SK-N-DZ (cell line): ENCODE results near the gene MAP2K7.
A peak's percentile ranks its signal among the peaks of the same experiment; 100 is the strongest.

ENCODE experiments used
- DNase-seq: peaks from one replicate; pipeline ENCODE4 v3.0.0-alpha.2; 2015; ENCODE audit warnings: low spot score

Gene MAP2K7

DNA sequence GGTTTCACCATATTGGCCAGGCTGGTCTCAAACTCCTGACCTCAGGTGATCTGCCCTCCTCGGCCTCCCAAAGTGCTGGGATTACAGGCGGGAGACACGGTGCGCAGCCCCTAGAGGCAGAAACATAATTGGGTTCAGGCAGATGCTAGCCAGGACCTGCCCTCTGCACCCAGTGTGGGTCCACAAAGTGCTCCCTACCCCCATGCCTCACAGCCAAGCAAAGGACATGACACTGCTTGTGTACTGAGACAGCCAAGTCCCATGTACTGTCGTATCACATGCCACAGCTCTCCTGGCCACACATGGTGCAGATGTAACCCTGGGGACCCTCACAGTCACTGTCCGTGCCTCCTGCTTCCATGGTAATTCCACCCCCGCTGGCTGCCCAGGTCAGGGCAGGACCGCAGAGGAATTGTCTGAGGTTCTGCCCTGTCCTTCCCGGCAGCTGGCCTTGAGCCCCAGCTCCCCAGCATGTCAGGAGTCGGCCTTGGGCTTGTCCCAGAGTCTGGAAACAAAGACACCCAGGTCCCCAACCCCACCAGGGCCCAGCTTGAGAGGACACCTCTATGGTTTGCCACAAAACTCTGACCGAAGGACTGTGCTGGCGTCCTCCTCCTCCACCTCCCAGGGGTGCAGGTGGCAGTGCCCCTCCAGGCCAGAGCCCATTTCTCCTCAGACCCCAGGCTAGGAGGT lies 37.1 kb upstream of the MAP2K7 start:
- no peak for DNase-seq

GRCh38 chr19:7867092-7867844 lies 36.4 kb upstream of the MAP2K7 start:
- DNase-seq = no peak

DNA sequence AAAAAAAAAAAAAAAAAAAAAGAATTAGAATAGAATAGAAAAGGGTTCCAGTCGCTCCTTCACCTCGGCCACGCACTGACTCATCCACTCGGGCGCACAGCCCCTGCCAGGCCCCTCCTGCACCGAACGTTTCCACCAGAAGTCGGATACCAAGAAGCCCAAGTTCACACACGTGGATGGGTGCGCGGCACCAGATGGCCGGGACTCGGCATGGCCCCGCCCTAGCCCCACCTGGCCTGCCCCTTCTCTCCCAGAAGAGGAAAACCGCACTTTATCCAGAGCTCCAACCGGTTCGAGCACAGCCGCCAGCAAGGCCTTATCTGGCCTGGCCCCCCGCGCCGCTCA lies 35.4 kb upstream of the MAP2K7 start:
- no peak for DNase-seq

DNA sequence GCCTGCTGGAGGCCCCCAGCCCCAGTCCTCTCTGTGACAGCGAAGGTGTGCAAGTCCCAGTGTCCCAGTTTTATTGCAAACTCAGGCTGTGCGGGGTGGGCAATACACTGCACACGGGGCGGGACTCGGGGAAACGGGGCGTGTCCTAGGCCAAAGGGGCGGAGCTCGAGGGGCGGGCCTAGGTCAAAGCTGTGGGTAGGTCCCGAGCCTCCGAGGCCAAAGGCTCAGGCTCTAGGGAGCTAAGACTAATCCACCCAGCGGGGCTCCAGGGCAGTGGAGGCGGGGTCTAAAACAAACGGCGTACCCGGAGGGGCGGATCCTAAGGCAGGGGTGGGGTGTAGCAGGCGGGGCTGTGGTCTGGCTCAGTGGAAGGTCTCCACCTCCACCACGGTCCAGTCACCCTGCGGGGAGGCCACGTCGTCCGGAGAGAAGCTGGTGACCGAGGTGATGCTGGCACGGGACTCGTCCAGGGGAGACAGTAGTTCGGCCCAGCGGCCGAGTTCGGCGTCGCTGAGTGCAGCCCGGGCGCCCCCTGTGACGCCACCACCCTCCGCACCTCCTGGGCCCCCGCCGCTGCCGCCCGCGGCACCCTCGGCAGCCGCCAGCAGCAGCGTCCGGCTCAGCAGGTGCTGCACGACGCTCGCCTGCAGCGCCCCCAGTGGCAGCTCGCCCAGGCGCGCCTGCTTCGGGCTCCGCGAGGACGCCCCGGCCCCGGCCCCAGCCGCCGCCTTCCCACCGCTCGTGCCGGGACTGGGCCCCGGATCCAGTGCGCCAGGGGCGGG lies 34.8 kb upstream of the MAP2K7 start:
- no peak for DNase-seq

DNA sequence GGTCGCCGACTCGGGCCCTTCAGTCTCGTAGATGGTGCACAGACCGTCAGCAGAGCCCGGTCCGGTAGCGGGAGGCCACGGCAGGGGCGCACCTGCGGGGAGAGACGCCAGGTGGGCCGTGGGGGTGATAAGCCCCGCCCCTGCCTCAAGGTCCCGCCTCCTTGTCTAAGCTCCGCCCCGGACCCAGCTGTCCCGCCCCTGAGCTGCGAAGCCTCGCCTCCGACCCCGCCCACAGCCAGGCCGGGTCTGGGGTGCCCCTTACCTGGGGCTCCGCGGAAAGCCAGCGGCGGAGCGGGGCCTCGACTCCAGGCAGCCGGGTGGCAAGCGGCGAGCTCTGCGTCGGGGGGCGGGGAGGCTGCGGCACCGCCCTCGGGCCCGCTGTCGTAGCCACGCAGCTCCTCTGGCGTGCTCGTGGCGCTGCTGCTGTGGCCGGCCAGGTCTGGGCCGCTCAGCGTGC lies 34.2 kb upstream of the MAP2K7 start:
- DNase-seq = no peak

DNA sequence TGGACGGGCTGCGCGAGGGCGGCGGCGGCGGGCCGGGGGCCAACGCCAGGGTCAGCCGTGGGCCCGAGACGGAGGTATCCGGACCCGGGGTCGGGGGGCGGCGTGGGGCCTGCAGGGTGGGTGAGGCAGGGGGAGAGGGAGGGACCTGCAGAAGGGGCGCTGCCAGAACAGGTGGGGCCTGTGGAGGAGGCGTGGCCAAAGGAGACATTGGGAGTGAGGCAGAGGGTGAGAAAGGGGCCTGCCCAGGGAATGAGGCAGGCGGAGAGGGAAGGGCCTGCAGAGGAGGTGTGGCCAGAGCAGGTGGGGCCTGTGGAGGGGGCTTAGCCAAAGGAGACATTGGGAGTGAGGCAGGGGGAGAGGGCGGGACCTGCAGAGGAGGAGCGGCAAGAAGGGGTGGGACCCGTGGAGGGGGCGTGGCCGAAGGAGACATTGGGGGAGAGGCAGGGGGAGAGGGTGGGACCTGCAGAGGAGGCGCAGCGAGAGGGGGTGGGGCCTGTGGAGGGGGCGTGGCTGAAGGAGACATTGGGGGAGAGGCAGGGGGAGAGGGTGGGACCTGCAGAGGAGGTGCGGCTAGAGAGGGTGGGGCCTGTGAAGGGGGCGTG lies 33.7 kb upstream of the MAP2K7 start:
- no peak for DNase-seq

DNA sequence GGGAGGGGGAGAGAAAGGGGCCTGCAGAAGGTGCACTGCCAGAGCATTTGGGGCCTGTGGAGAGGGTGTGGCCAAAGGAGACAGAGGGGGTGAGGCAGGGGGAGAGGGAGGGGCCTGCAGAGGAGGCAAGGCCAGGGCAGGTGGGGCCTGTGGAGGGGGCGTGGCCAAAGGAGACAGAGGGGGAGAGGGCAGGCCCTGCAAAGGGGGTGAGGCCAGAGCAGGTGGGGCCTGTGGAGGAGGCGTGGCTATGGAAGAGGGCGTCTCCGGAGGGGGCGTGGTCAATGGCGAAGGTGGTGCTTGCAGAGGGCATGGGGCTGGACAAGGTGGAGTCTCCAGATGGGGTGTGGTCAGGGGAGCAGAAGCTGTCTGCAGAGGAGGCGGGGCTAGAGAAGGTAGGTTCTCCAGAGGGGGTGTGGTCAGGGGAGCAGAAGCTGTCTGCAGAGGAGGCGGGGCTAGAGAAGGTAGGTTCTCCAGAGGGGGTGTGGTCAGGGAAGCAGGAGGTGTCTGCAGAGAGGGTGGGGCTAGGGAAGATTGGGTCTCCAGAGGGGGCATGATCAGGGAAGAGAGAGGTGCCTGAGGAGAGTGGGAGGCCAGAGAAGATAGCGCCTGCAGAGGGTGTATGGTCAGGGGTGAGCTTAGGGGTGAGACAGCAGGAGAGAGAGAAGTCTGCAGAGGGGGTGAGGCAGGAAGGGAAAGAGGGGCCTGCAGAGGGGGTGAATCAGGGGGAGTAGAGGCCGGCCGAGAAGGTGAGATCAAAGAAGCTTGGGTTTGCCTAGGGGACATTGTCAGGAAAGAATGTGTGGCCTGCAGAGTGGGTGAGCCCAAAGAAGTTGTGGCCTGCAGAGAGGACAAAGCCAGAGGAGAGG lies 32.9 kb upstream of the MAP2K7 start:
- peak; percentile 61 for DNase-seq

DNA sequence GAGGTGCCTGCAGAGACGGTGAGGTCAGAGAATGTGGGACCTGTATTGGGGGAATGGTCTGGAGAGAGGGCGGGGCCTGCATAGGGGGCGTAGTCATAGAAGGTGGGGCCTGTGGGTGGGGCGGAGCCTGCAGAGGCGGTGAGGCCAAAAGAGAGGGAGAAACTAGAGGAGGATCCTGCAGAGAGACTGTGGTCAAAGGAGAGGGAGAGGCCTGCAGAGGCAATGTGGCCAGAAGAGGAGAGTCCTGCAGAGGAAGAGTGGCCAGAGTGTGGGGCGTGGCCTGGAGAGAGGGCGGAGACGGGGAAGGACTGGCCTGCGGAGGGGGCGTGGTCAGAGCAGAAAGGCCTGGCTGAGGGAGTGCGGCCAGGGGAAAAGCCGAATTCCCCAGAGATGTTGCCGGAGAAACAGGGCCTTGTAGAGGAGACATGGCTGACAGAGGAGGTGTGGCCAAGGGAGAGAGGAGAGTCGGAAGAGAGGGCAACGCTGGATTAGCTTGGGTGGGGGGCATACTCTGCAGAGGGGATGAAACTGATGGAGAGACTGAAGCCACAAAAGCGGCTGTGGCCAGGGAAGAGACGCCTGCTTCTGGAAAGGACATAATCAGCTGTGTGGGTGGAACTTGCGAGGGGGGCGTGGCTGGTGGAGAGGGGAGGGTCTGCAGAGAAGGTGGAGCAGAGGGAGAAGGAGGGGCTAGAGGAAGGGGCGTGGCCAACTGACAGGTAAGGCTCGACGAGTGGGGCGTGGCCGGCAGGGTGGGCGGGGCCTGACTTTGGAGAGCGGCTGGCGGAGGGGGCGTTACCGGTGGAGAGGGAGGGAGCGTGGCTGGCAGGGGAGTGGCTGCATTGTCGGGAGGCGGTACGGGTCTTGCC lies 32.0 kb upstream of the MAP2K7 start:
- DNase-seq = peak; percentile 93

GRCh38 chr19:7872306-7873204 lies 31.1 kb upstream of the MAP2K7 start:
- no peak for DNase-seq

DNA sequence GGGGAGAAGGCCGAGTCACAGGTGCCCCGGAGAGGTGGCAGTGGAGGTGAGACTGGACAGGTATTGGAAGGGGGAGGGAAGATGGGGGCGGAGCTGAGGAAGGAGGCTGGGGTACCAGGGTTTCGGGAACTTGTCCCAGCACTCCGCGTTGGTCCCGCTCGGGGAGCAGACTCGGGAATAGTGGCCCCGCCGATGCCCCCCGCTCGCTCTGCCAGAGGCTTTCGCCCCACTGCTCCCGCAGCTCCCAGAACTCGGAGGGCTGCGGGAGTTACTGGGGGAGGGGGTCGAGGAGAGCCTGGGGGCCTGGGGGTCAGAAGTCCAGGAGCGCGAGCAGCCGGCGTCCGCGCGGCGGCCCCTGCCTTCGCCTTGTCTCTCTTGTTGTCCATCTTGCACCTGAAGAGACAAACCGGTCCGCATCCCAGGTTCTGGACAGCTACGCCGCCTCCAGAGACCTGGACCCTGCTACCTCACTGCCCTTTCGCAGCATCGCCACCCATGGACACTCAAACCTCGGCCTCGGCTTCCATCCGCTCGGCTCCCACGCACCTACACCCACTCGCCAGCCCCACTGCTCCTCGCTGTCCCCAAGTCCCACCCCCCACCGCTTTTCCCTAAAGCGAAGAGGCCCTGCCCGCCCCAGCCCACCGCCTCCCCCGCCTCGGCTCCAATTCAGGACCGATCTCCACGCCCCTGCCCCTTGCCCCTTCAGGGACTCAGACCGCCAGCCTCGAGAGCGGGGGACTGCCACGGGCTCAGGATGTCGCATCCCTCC lies 30.2 kb upstream of the MAP2K7 start:
- no peak for DNase-seq

- DNase-seq = peak; percentile 84
Measured at GRCh38 chr19:7874076-7874896, 29.4 kb upstream of the MAP2K7 start, which contains the start of gene PRR36. Gene PRR36, minus strand, starts transcription at chr19:7874390. Its CDS starts 701 bp downstream, at chr19:7873689.

- no peak for DNase-seq
Measured at GRCh38 chr19:7874897-7875273, 28.8 kb upstream of the MAP2K7 start.

GRCh38 chr19:7877249-7877836 lies 26.3 kb upstream of the MAP2K7 start:
- DNase-seq = no peak

- no peak for DNase-seq
Measured at GRCh38 chr19:7879111-7879807, 24.4 kb upstream of the MAP2K7 start.

DNA sequence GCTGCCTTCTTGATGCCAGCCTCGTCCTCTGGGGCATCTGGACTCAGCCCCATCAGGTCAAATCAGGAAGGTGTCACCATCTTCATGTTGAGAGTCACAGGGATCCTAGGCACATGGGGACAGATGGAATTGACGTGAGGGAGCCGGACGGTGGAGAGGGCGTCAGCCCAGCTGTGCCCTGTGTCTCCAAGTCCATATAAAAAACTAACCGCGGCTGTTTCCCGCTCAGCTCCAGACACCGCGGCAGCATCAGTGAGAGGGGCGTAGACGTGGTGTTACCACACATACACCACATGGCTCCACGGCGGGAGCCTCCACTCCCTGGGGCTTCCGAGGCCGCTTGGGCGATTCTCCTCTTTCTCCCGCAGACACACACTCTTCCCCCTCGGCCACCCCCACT lies 23.8 kb upstream of the MAP2K7 start:
- DNase-seq = no peak

GRCh38 chr19:7881910-7882309 lies 21.8 kb upstream of the MAP2K7 start:
- no peak for DNase-seq
